Testis (tissue), 2 donors: ENCODE data around the gene RPTOR.

Experiments
- CTCF ChIP-seq, 3 experiments: fragments of 450-650 bp in 2 of 3; fragments of 200-600 bp in 1 of 3; sonication (generic) in 1 of 3; IDR thresholded peaks; one replicate each; pipeline ENCODE4 v1.5.1; 2016 to 2019; ENCODE audit warnings: antibody characterized with exemption in 3 of 3, mild to moderate bottlenecking in 2 of 3, moderate library complexity in 1 of 3
- POLR2A ChIP-seq: fragments of 450-650 bp; IDR thresholded peaks from one replicate; pipeline ENCODE4 v1.6.1; 2017; ENCODE audit warnings: antibody characterized with exemption, mild to moderate bottlenecking, moderate library complexity

GRCh38 chr17:80765241-80765961 is 220.8 kb downstream of the RPTOR start:
- TF ChIP-seq CTCF (IDR thresholded peaks at IDR 0.05) (no peak), POLR2A (no peak)
